DMS114 treated with DMSO at 0.1 percent for 48 hours (cell line): ENCODE measurements around the gene ARL6IP1.

ENCODE experiments used
- DNase-seq: peaks from one replicate; lab custom pipeline; 2025; ENCODE audit not compliant: unreplicated experiment; lab: John Stamatoyannopoulos, UW

The ARL6IP1 gene

GRCh38 chr16:18801145-18801972 is at the start of gene ARL6IP1:
TSS of gene ARL6IP1 (minus strand) at chr16:18801549. CDS start at chr16:18801466, 83 bp downstream.
- DNase-seq, result peak; percentile 97

GRCh38 chr16:18846416-18846815 is 45.1 kb upstream of the ARL6IP1 start:
- no peak for DNase-seq

- no peak for DNase-seq
Observed at GRCh38 chr16:18842565-18842964, 41.2 kb upstream of the ARL6IP1 start.

GRCh38 chr16:18841833-18842525 is 40.6 kb upstream of the ARL6IP1 start:
- no peak for DNase-seq

GRCh38 chr16:18839555-18839954 is 38.2 kb upstream of the ARL6IP1 start:
- DNase-seq, result no peak

GRCh38 chr16:18836702-18837101 is 35.4 kb upstream of the ARL6IP1 start:
- DNase-seq, result no peak

GRCh38 chr16:18834864-18835263 is 33.5 kb upstream of the ARL6IP1 start:
- DNase-seq, result no peak

GRCh38 chr16:18833707-18834505 is 32.6 kb upstream of the ARL6IP1 start:
- no peak for DNase-seq

GRCh38 chr16:18832613-18833012 is 31.3 kb upstream of the ARL6IP1 start:
- no peak for DNase-seq

- no peak for DNase-seq
Observed at GRCh38 chr16:18832006-18832405, 30.7 kb upstream of the ARL6IP1 start.

GRCh38 chr16:18829251-18829650 is 27.9 kb upstream of the ARL6IP1 start:
- DNase-seq, result no peak

GRCh38 chr16:18827890-18828289 is 26.5 kb upstream of the ARL6IP1 start:
- no peak for DNase-seq

GRCh38 chr16:18816286-18816685 is 14.9 kb upstream of the ARL6IP1 start:
- no peak for DNase-seq

- DNase-seq, result no peak
Observed at GRCh38 chr16:18811925-18812324, 10.6 kb upstream of the ARL6IP1 start.

GRCh38 chr16:18809165-18809564 is 7.8 kb upstream of the ARL6IP1 start:
- no peak for DNase-seq

GRCh38 chr16:18805257-18805773 is 4.0 kb upstream of the ARL6IP1 start:
- DNase-seq, result no peak

GRCh38 chr16:18804540-18804939 is 3.2 kb upstream of the ARL6IP1 start:
- no peak for DNase-seq

- no peak for DNase-seq
Observed at GRCh38 chr16:18803569-18804462, 2.5 kb upstream of the ARL6IP1 start.

GRCh38 chr16:18802767-18803343 is 1.5 kb upstream of the ARL6IP1 start:
- no peak for DNase-seq

GRCh38 chr16:18800775-18801144 is 589 bp downstream of the ARL6IP1 start:
- no peak for DNase-seq
